ENCODE data around the gene FXYD6.

DNA sequence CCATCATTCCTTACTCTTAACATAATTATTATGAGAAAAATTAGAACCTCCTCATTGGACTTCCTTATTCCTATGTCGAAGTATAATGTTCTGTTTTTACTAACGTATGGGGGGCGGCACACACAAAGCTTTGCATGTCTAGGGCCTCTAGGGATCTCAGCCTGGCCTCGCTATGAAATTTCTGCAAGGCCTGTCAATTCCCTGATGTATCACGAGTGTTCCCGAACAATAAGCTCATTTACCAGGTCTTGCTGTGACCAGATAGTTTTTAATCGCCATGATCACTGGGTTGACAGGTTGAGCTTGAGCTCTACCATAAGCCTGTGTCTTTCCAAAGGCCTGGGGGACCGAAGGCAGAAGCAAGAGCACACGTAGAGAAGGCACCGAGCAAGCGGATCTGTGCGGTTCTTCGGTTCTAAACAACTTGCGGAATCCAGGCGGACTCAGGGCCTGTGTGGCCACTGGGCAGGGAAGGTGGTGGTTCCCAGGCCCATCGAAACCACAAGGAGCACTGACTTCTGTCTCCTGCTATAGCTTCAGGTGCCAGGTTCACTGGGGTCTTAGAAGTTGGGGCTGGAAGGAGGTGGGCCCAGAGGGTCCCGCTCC, 41.5 kb downstream of the FXYD6 start:
- TF ChIP-seq CTCF (IDR thresholded peaks at IDR 0.05) (no peak), POLR2A (IDR thresholded peaks at IDR 0.05) (no peak)

All from Peyer's patch (tissue), 4 donors.